Measurements from ENCODE around the gene SUMF1. TPM values are rescaled to one million over a fixed set of nuclear protein-coding genes. Genes with fewer than 3 reads are reported as not detected.

Gene SUMF1
- 1 to 10 TPM; 6.4 to 6.6 TPM for total RNA-seq

DNA sequence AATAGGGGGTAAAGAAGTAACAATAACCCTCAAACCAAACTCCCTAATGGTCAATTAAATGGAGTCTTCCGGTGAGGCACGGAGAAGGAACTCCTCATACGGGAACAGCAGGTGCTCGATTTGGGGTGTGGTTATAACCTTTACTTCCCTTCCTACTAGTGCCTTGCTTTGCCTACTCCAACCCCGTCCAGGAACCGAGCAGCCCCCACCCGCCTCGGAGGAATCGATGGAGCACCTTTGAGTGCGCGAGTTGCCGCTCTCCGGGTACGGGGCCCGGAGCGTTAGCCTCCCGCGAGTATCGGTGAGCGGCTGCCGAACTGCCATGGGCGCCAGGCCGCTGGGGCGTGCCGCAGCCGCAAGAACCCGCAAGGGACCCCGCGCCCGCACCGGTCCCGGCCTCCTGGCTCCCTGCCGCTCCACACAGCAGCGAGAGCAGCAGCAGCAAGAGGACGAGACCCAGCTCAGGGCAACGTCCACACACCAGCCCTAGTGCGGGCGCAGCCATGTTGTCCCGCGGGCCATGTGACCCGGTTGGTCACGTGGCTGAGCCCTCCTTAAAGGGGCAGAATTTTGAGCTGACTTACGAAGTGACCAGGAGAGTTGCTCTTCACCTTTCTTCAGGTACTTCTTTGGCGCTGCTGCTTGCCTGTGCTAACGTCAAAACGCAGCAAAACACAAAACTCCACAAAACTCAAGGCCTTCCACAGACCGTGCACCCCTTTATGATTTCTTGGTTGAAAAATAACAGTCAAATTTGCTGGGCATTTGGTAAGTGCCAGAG, at the start of gene SUMF1:
Gene SUMF1 (minus strand): TSS at position 529 of the 781 bp plus-strand sequence. CDS start 24 bp downstream, at position 505.
- ChIA-PET POLR2A (interaction anchor here (0.6 to 4.2 kb wide), 9 partner anchors 9 to 163 kb away, joined by 3 to 48 read pairs (median 4); partner anchors contain the start of gene ITPR1), CTCF (interaction anchor here (1.0 to 2.3 kb wide), 4 partner anchors 26 to 167 kb away, joined by 3 to 7 read pairs (median 4); partner anchors contain the start of gene ITPR1)
- Mint-ChIP-seq H3K4me1 (ENCODE audit: low read depth) (peaks cover 18% of the 10 kb centered on the region), H3K36me3 (ENCODE audit: low read depth) (no peaks in the 10 kb centered on the region), H3K27ac (peak within 1 kb of the TSS; percentile 92), H3K4me3 (peak within 1 kb of the TSS; percentile 92), H3K9me3 (no peaks in the 10 kb centered on the region), H3K27me3 (peaks cover under 1% of the 10 kb centered on the region)
- TF ChIP-seq, protein P1, sequence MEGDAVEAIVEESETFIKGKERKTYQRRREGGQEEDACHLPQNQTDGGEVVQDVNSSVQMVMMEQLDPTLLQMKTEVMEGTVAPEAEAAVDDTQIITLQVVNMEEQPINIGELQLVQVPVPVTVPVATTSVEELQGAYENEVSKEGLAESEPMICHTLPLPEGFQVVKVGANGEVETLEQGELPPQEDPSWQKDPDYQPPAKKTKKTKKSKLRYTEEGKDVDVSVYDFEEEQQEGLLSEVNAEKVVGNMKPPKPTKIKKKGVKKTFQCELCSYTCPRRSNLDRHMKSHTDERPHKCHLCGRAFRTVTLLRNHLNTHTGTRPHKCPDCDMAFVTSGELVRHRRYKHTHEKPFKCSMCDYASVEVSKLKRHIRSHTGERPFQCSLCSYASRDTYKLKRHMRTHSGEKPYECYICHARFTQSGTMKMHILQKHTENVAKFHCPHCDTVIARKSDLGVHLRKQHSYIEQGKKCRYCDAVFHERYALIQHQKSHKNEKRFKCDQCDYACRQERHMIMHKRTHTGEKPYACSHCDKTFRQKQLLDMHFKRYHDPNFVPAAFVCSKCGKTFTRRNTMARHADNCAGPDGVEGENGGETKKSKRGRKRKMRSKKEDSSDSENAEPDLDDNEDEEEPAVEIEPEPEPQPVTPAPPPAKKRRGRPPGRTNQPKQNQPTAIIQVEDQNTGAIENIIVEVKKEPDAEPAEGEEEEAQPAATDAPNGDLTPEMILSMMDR (IDR thresholded peaks at IDR 0.05), result no peak
- ATAC-seq (peak; percentile 94), DNase-seq (peak; percentile 88)
- intact Hi-C loops (cut with micrococcal nuclease), result no loop called here

DNA sequence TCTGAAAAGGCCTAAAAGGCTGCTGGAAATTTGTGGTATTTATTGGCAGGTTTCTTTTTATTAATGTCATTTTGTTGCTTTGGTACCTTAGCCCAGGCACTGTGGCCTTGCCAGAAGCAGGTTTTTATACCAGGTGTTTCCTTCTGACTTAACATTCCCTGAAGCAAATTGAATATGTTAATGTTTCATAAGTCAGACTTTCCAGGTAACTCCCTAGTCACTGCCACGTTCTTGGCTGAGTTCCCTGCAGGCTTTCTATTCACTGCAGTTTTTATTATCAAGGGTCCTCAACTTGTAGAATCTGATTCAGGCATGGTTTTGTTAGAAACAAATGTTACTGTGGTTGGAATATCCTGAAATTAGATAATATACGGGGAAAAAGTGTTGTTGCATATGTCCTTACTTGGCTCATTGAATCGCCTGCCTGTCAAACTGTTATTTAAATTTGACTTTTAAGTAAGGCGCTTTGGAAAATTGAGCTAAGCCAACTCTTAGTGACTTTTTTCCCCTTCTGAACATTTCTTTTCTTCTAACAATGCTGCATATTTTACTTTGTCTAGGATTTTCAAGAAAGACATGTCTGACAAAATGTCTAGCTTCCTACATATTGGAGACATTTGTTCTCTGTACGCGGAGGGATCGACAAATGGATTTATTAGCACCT, 49.0 kb upstream of the SUMF1 start:
- no peak overlapping the region for H3K4me3 Mint-ChIP-seq
- DNase-seq (no peak), ATAC-seq (no peak)
- no peak overlapping the region for H3K27ac Mint-ChIP-seq
- intact Hi-C loops (cut with micrococcal nuclease), result no loop called here
- no peaks in the 10 kb centered on the region for H3K9me3 Mint-ChIP-seq
- H3K4me1 Mint-ChIP-seq (ENCODE audit: low read depth), result peaks cover 60% of the 10 kb centered on the region
- no peaks in the 10 kb centered on the region for H3K27me3 Mint-ChIP-seq
- POLR2A ChIA-PET, result interaction anchor here (5.4 kb wide), 1 partner anchor 22 kb away, joined by 36 read pairs; the partner anchor contains the start of gene ITPR1
- TF ChIP-seq, protein P1 (IDR thresholded peaks at IDR 0.05), result no peak
- H3K36me3 Mint-ChIP-seq (ENCODE audit: low read depth), result peaks cover 14% of the 10 kb centered on the region
- CTCF ChIA-PET, result interaction anchor here (1.4 to 12.3 kb wide), 4 partner anchors 8 to 115 kb away, joined by 3 to 131 read pairs (median 3); no protein-coding TSS in a partner anchor

DNA sequence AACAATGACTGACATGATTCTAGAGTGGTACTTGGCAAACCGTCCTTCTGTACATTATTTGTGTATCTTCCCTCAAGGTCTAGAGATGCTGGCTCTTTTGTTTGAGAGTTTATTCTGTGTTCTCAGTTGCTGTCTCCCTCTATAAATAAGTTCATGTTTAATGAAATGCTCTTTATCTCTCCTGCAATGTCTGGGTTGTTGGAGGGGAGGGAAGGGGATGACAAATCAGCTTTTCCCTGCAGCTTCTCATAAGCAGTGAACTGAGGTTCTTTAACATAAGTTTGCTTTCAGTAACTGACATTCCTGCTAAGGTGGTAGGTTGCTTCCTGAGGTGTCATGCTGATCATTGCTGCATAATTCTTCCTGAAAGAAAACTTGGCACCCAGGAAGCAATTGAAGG, 47.8 kb upstream of the SUMF1 start:
- Mint-ChIP-seq H3K4me1 (ENCODE audit: low read depth) (peaks cover 57% of the 10 kb centered on the region), H3K9me3 (no peaks in the 10 kb centered on the region), H3K27me3 (no peaks in the 10 kb centered on the region), H3K36me3 (ENCODE audit: low read depth) (peaks cover 13% of the 10 kb centered on the region), H3K27ac (no peak overlapping the region), H3K4me3 (no peak overlapping the region)
- DNase-seq (no peak), ATAC-seq (no peak)
- ChIA-PET POLR2A (interaction anchor here (5.4 kb wide), 1 partner anchor 21 kb away, joined by 36 read pairs; the partner anchor contains the start of gene ITPR1), CTCF (interaction anchor here (1.4 to 12.3 kb wide), 3 partner anchors 10 to 116 kb away, joined by 3 to 131 read pairs (median 3); no protein-coding TSS in a partner anchor)
- intact Hi-C loops (cut with micrococcal nuclease), result no loop called here
- TF ChIP-seq, protein P1 (IDR thresholded peaks at IDR 0.05), result no peak

DNA sequence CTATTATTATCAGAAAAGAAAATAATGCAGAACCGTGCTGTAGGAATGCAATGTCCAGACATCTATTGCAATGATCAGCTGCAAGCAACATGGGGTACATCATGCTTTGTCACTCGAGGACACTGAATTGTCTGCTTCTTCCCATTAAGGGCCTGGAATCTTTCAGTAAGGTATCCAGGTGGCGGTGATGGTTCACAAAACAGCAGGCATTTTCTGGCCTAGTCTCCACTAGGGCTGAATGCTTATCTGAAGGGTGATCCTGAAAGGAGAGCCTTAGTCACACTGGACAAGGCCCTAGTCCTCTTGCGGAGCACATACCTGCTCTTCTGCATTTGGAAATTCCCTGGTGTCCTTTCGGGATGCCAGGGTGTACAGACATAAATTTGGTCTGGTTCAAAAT, 47.3 kb upstream of the SUMF1 start:
- H3K36me3 Mint-ChIP-seq (ENCODE audit: low read depth), result peaks cover 12% of the 10 kb centered on the region
- no peaks in the 10 kb centered on the region for H3K27me3 Mint-ChIP-seq
- no peaks in the 10 kb centered on the region for H3K9me3 Mint-ChIP-seq
- no peak for DNase-seq
- no peak overlapping the region for H3K4me3 Mint-ChIP-seq
- H3K27ac Mint-ChIP-seq, result no peak overlapping the region
- ChIA-PET CTCF (interaction anchor here (0.6 to 12.3 kb wide), 5 partner anchors 10 to 116 kb away, joined by 3 to 131 read pairs (median 3); no protein-coding TSS in a partner anchor), POLR2A (interaction anchor here (2.0 kb wide), 1 partner anchor 20 kb away, joined by 7 read pairs; no protein-coding TSS in a partner anchor)
- TF ChIP-seq, protein P1 (IDR thresholded peaks at IDR 0.05), result no peak
- no peak for ATAC-seq
- H3K4me1 Mint-ChIP-seq (ENCODE audit: low read depth), result peaks cover 55% of the 10 kb centered on the region
- intact Hi-C loops (cut with micrococcal nuclease), result no loop called here
